K562 (cell line): ENCODE data around the gene ALS2CL. TPM values are rescaled to one million over a fixed set of nuclear protein-coding genes. Genes with fewer than 3 reads are reported as not detected.

ENCODE experiments used
- ATAC-seq: fragments of 200-7000 bp; cut with Tn5 transposase; 3 replicates; pipeline ENCODE4 v1.9.1; 2020; ENCODE audit warnings: moderate library complexity
- BruUV-seq: library from RNA; stranded (reverse); fragments of 400-500 nt; replicated peaks from 2 replicates; lab custom pipeline; 2021; lab: Mats Ljungman, UMichigan
- CTCF ChIA-PET: fragments of 300-600 bp; formaldehyde crosslinking; extraction: SDS; loops from one replicate; lab custom pipeline; 2021; ENCODE audit warnings: low intra/inter-chr PET ratio; lab: Yijun Ruan, JAX
- POLR2A ChIA-PET: fragments of 300-600, 350-650 bp; sonication (Branson Sonifier 250); formaldehyde crosslinking; extraction: SDS; loops from one replicate; lab custom pipeline; 2021; ENCODE audit warnings: antibody characterized with exemption, inconsistent platforms; lab: Yijun Ruan, JAX
- DNase-seq, 4 experiments: peaks; one replicate each; pipeline versions ENCODE4 v3.0.0 to v3.0.0-alpha.2; 2011 to 2018; ENCODE audit warnings: low spot score in 3 of 4, mixed read lengths in 3 of 4; ENCODE audit errors: extremely low read depth in 1 of 4
- FAIRE-seq: peaks from 2 replicates; lab custom pipeline; 2011; peaks lifted over from hg19 to GRCh38; lab: Jason Lieb, UNC
- H2AFZ ChIP-seq: 2 replicates; pipeline ENCODE4 v1.6.0; 2011; ENCODE audit warnings: low read depth, low read length, control low read depth, inconsistent platforms
- H3K27ac ChIP-seq: fragments of 200-600 bp; 3 replicates; pipeline ENCODE4 v1.8.0; 2011; ENCODE audit warnings: low read depth, mild to moderate bottlenecking, control low read depth, inconsistent platforms, low read length, moderate library complexity, mixed read lengths; ENCODE audit errors: extremely low read depth
- H3K27me3 ChIP-seq, 2 experiments: fragments of 300-600 bp in 1 of 2; 2 replicates in 1 of 2; 3 replicates in 1 of 2; pipeline versions ENCODE4 v1.6.0 to v1.8.0; 2011; ENCODE audit warnings: inconsistent platforms in 2 of 2, low read length in 2 of 2, mild to moderate bottlenecking in 1 of 2, mixed read lengths in 1 of 2, moderate library complexity in 1 of 2; ENCODE audit not compliant: control insufficient read depth in 2 of 2, insufficient read depth in 2 of 2
- H3K36me3 ChIP-seq: fragments of 300-600 bp; 3 replicates; pipeline ENCODE4 v1.8.0; 2011; ENCODE audit warnings: mild to moderate bottlenecking, low read length, inconsistent platforms; ENCODE audit not compliant: control insufficient read depth, insufficient read depth
- H3K4me1 ChIP-seq, 2 experiments: fragments of 200-600 bp in 1 of 2; replicated peaks in 1 of 2; 2 replicates in 1 of 2; 3 replicates in 1 of 2; pipeline versions ENCODE4 v1.5.1 to v1.8.0; 2011; ENCODE audit warnings: inconsistent platforms in 2 of 2, low read length in 2 of 2, mild to moderate bottlenecking in 1 of 2, mixed read lengths in 1 of 2, moderate library complexity in 1 of 2; ENCODE audit not compliant: control insufficient read depth in 2 of 2, insufficient read depth in 2 of 2
- H3K4me2 ChIP-seq: 2 replicates; pipeline ENCODE4 v1.6.1; 2011; ENCODE audit warnings: low read length, control low read depth, inconsistent platforms, mixed read lengths; ENCODE audit not compliant: insufficient read depth
- H3K4me3 ChIP-seq: fragments of 200-600 bp; sonication (generic), shearing (Covaris generic); 2 replicates; pipeline ENCODE4 v1.5.1; 2016; ENCODE audit warnings: control low read depth, inconsistent platforms
- H3K79me2 ChIP-seq: fragments of 200-600 bp; 3 replicates; pipeline ENCODE4 v1.8.0; 2011; ENCODE audit warnings: low read length, inconsistent platforms; ENCODE audit not compliant: control insufficient read depth, insufficient read depth
- H3K9ac ChIP-seq, 2 experiments: 2 replicates each; pipeline versions ENCODE4 v1.6.0 to v1.6.1; 2011; ENCODE audit warnings: low read depth in 2 of 2, low read length in 2 of 2, control low read depth in 1 of 2, inconsistent platforms in 1 of 2, mild to moderate bottlenecking in 1 of 2, mixed read lengths in 1 of 2; ENCODE audit not compliant: insufficient read depth in 1 of 2
- H3K9me1 ChIP-seq: one replicate; pipeline ENCODE4 v1.6.0; 2011; ENCODE audit warnings: inconsistent platforms, mild to moderate bottlenecking, low read length, moderate library complexity; ENCODE audit not compliant: control insufficient read depth, insufficient read depth
- H3K9me3 ChIP-seq: replicated peaks from 2 replicates; pipeline ENCODE4 v1.5.1; 2011; ENCODE audit warnings: low read depth, low read length, inconsistent platforms; ENCODE audit not compliant: control insufficient read depth, insufficient read depth
- H4K20me1 ChIP-seq: replicated peaks from 2 replicates; pipeline ENCODE4 v1.6.1; 2011; ENCODE audit warnings: low read length, inconsistent platforms, mixed read lengths; ENCODE audit not compliant: control insufficient read depth, insufficient read depth
- CBX1 ChIP-seq: sonication (generic); IDR thresholded peaks from 2 replicates; pipeline ENCODE4 v1.6.1; 2016; ENCODE audit warnings: antibody characterized with exemption, low read depth, mild to moderate bottlenecking
- CBX3 ChIP-seq, 2 experiments: IDR thresholded peaks; 1 replicate in 1 of 2; 2 replicates in 1 of 2; pipeline ENCODE4 v1.6.1; 2012; ENCODE audit warnings: inconsistent platforms in 2 of 2, low read length in 2 of 2, borderline replicate concordance in 1 of 2, control low read depth in 1 of 2
- CEBPB ChIP-seq: fragments of 450-650 bp; IDR thresholded peaks from 2 replicates; pipeline ENCODE4 v1.6.1; 2016; ENCODE audit warnings: missing genetic modification characterization, missing compliant biosample characterization
- GATAD2A ChIP-seq: fragments of 450-650 bp; IDR thresholded peaks from 2 replicates; pipeline ENCODE4 v1.6.1; 2017
- HSF4 ChIP-seq: fragments of 250-450 bp; sonication (Bioruptor Pico); IDR thresholded peaks from 2 replicates; pipeline ENCODE4 v2.1.2; 2022; ENCODE audit warnings: mild to moderate bottlenecking, moderate library complexity, borderline replicate concordance
- IFI16 ChIP-seq: fragments of 250-450 bp; sonication (Bioruptor Pico); IDR thresholded peaks from 2 replicates; pipeline ENCODE4 v2.1.2; 2022; ENCODE audit warnings: mild to moderate bottlenecking, inconsistent platforms
- NBN ChIP-seq: fragments of 450-650 bp; IDR thresholded peaks from 2 replicates; pipeline ENCODE4 v1.6.1; 2016; ENCODE audit warnings: low read depth, mild to moderate bottlenecking
- NFIC ChIP-seq: fragments of 450-650 bp; IDR thresholded peaks from 2 replicates; pipeline ENCODE4 v1.6.1; 2017; ENCODE audit warnings: mild to moderate bottlenecking, inconsistent platforms
- PPARD ChIP-seq: fragments of 250-450 bp; sonication (Bioruptor Pico); IDR thresholded peaks from 2 replicates; pipeline ENCODE4 v1.8.0; 2022; ENCODE audit warnings: inconsistent platforms, mild to moderate bottlenecking, moderate library complexity
- RBM15 ChIP-seq: fragments of 200-400 bp; formaldehyde crosslinking; IDR thresholded peaks from 2 replicates; pipeline ENCODE4 v1.6.1; 2018; ENCODE audit warnings: mild to moderate bottlenecking, low read length, moderate library complexity; ENCODE audit not compliant: insufficient read depth
- RBM25 ChIP-seq: fragments of 200-400 bp; formaldehyde crosslinking; IDR thresholded peaks from 2 replicates; pipeline ENCODE4 v1.6.1; 2018; ENCODE audit warnings: low read length, low read depth, moderate library complexity; ENCODE audit not compliant: severe bottlenecking
- ZNF232 ChIP-seq: sonication (generic); formaldehyde crosslinking; IDR thresholded peaks from 2 replicates; pipeline ENCODE4 v1.8.0; 2022; ENCODE audit warnings: mild to moderate bottlenecking, missing genetic modification reagents
- ZNF444 ChIP-seq: fragments of 250-450 bp; sonication (Bioruptor Pico); IDR thresholded peaks from 2 replicates; pipeline ENCODE4 v1.4.0; 2020; ENCODE audit warnings: mild to moderate bottlenecking, moderate library complexity
- ZNF780A ChIP-seq: fragments of 250-450 bp; sonication (Bioruptor Pico); IDR thresholded peaks from 2 replicates; pipeline ENCODE4 v1.5.0; 2021; ENCODE audit warnings: mild to moderate bottlenecking
- WGBS: fragments of 100-300 bp; shearing (Covaris generic); methylation state at CpG from one replicate; pipeline ENCODE4 v1.1.6; 2016; ENCODE audit warnings: low coverage, mixed read lengths; ENCODE audit not compliant: insufficient coverage; ENCODE audit errors: missing lambda C conversion rate; 5-methylcytosine and 5-hydroxymethylcytosine counted together
- in situ Hi-C: fragments of 300-500 bp; cut with MboI; formaldehyde crosslinking; loops from 4 replicates; pipeline ENCODE4 v1.15.0; 2018; ENCODE audit warnings: inconsistent platforms, mixed read lengths
- intact Hi-C: fragments of 100-400 bp; cut with micrococcal nuclease; formaldehyde crosslinking; loops from 2 replicates; pipeline ENCODE4 v1.14.2; 2022
- polyA plus RNA-seq, 8 experiments: library from polyadenylated mRNA; depleted of rRNA in 4 of 8; stranded (reverse) in 5 of 8; unstranded in 3 of 8; fragments of >200 nt; fragmentation: Nextera tagmentation in 2 of 8; fragmentation: Illumina TruSeq in 1 of 8; extraction: Ambion mirVana in 2 of 8; extraction: Trizol in 1 of 8; gene quantifications; 2 replicates each; pipeline versions ENCODE4 v1.2.1 to v1.2.3, GENCODE V29; 2011 to 2014; ENCODE audit warnings: inconsistent platforms in 1 of 8, missing spikeins in 1 of 8
- total RNA-seq, 7 experiments: library from RNA; depleted of rRNA in 6 of 7; stranded (reverse); fragments of >200 nt in 6 of 7; fragmentation: Illumina TruSeq in 2 of 7; extraction: Trizol in 2 of 7; gene quantifications; 2 replicates each; pipeline versions ENCODE4 v1.2.1 to v1.2.3, GENCODE V29; 2011 to 2021; ENCODE audit warnings: low replicate concordance in 1 of 7
- TF ChIP-seq, protein P1 (sequence below): conservative IDR thresholded peaks from 2 replicates; pipeline ENCODE4 v1.6.1; 2011; ENCODE audit warnings: low read depth, mild to moderate bottlenecking, low read length; ENCODE audit not compliant: control insufficient read depth

The ALS2CL gene
- total and polyA plus RNA-seq, 9 of the 15 experiments (the other 6 are each of a cell fraction or from before 2014, with no cell fraction given), result 0.03 to 0.13 (median 0.05) TPM; not detected in 3

GRCh38 chr3:46717447-46718231, 24.2 kb upstream of the ALS2CL start, which contains the start of gene PRSS50 (continued):
- TF ChIP-seq RBM15 (no peak), CEBPB (tag) (no peak), CBX3 (IDR thresholded peaks at IDR 0.05; ENCODE audit: borderline replicate concordance in 1 of 2, low read length in 2 of 2) (peak in 1 of 2 experiments; percentile 26; a peak in 1 of 3 replicates), ZNF232 (CRISPR knock-in tag) (no peak)

DNA sequence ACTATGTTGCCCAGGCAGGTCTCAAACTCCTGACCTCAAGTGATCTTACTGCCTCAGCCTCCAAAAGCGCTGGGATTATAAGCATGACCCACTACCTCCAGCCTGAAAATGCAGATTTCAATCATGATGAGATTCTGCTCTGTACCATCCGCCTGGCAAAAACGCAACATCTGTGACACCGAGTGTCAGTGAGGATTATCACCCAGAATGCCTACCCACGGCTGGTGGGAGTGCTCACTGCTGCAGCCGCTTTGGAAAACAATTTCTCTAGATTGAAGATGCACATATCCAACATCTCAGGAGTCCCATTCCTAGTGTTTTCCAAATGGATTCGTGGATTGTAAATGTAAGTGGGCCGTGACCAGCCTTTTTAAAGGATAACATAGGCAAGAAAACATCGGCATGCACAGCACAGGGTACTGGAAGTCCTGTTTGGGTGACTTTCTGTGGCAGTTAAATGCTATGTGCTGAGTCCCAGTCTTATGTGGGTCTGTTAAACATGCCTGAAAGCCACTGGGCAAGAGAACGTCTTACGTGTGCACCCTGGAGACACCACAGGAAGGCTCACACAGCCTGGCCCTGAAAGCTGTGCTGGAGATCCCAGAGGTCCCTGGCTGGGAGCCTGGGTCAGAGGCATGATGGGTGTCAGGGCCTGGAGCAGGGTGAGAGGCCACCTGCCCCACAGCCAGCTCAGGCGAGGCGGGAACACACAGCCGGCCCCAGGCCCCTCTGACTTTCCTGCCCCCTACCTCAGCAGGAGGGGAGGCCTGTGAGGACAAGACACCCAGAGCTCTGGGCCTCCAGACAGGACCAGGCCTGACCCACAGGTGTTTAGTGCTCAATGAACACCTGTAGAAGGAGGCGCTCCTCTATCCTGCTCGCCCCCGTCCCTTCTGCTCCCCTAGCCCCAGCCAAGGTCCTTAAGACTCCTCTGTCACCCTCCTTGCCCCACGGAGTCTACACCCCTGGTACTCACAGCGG, 23.3 kb upstream of the ALS2CL start:
- intact Hi-C loops, result no loop called here
- in situ Hi-C loops, result loop anchor here (5.0 to 10.0 kb wide), 2 partner anchors 181 to 638 kb away; no protein-coding TSS in a partner anchor
- Histone ChIP-seq H3K4me1 (peaks cover 0 to 10% of the 10 kb centered on the region in 2 experiments; a peak in 1 of 5 replicates), H3K27me3 (peaks cover 15 to 60% of the 10 kb centered on the region in 2 experiments), H3K27ac (no peak overlapping the region), H3K36me3 (no peaks in the 10 kb centered on the region), H4K20me1 (peaks cover 8% of the 10 kb centered on the region; the same call in 1 of the 2 replicates), H2AFZ (no peak overlapping the region), H3K4me2 (no peak overlapping the region), H3K4me3 (no peak overlapping the region), H3K9me1 (no peaks in the 10 kb centered on the region), H3K79me2 (no peaks in the 10 kb centered on the region), H3K9ac (no peak overlapping the region), H3K9me3 (no peaks in the 10 kb centered on the region)
- ChIA-PET CTCF (no interaction called here), POLR2A (interaction anchor here (0.7 kb wide), 1 partner anchor 8 kb away, joined by 5 read pairs; no protein-coding TSS in a partner anchor)
- 9% methylated on average over 19 of the region's 19 CpGs for WGBS
- ATAC-seq (no peak), FAIRE-seq (no peak), DNase-seq (no peak)
- BruUV-seq, result no TSS peak
- TF ChIP-seq, protein P1, sequence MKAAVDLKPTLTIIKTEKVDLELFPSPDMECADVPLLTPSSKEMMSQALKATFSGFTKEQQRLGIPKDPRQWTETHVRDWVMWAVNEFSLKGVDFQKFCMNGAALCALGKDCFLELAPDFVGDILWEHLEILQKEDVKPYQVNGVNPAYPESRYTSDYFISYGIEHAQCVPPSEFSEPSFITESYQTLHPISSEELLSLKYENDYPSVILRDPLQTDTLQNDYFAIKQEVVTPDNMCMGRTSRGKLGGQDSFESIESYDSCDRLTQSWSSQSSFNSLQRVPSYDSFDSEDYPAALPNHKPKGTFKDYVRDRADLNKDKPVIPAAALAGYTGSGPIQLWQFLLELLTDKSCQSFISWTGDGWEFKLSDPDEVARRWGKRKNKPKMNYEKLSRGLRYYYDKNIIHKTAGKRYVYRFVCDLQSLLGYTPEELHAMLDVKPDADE, result no peak
- TF ChIP-seq CBX1 (no peak), ZNF444 (CRISPR knock-in tag) (no peak), HSF4 (CRISPR knock-in tag) (no peak), ZNF780A (CRISPR knock-in tag) (no peak), PPARD (CRISPR knock-in tag) (no peak), IFI16 (CRISPR knock-in tag) (no peak), NFIC (no peak), RBM25 (no peak), GATAD2A (no peak), NBN (no peak)
